K562 (cell line): ENCODE data around the gene MRPS5. TPM values are rescaled to one million over a fixed set of nuclear protein-coding genes. Genes with fewer than 3 reads are reported as not detected.

Source experiments
- BCOR ChIP-seq: fragments of 450-650 bp; IDR thresholded peaks from 2 replicates; pipeline ENCODE4 v1.6.1; 2016
- CCAR2 ChIP-seq: fragments of 200-400 bp; formaldehyde crosslinking; IDR thresholded peaks from 2 replicates; pipeline ENCODE4 v1.6.1; 2017; ENCODE audit warnings: mild to moderate bottlenecking, low read depth, low read length
- ELF1 ChIP-seq: fragments of 200-800 bp; sonication (Bioruptor generic); IDR thresholded peaks from 2 replicates; pipeline ENCODE4 v1.6.1; 2016; ENCODE audit warnings: missing genetic modification characterization, missing compliant biosample characterization
- ZNF316 ChIP-seq: fragments of 450-650 bp; IDR thresholded peaks from 2 replicates; pipeline ENCODE4 v1.6.1; 2016
- ZNF398 ChIP-seq: fragments of 250-450 bp; sonication (Bioruptor Pico); IDR thresholded peaks from 2 replicates; pipeline ENCODE4 v1.8.0; 2021; ENCODE audit warnings: moderate library complexity, mild to moderate bottlenecking, inconsistent platforms
- ZNF592 ChIP-seq: fragments of 450-650 bp; IDR thresholded peaks from 2 replicates; pipeline ENCODE4 v1.6.1; 2017; ENCODE audit warnings: antibody characterized with exemption, mild to moderate bottlenecking
- polyA plus RNA-seq, 8 experiments: library from polyadenylated mRNA; depleted of rRNA in 4 of 8; stranded (reverse) in 5 of 8; unstranded in 3 of 8; fragments of >200 nt; fragmentation: Nextera tagmentation in 2 of 8; fragmentation: Illumina TruSeq in 1 of 8; extraction: Ambion mirVana in 2 of 8; extraction: Trizol in 1 of 8; gene quantifications; 2 replicates each; pipeline versions ENCODE4 v1.2.1 to v1.2.3, GENCODE V29; 2011 to 2014; ENCODE audit warnings: inconsistent platforms in 1 of 8, missing spikeins in 1 of 8
- total RNA-seq, 7 experiments: library from RNA; depleted of rRNA in 6 of 7; stranded (reverse); fragments of >200 nt in 6 of 7; fragmentation: Illumina TruSeq in 2 of 7; extraction: Trizol in 2 of 7; gene quantifications; 2 replicates each; pipeline versions ENCODE4 v1.2.1 to v1.2.3, GENCODE V29; 2011 to 2021; ENCODE audit warnings: low replicate concordance in 1 of 7

Gene MRPS5
- total and polyA plus RNA-seq, 9 of the 15 experiments (the other 6 are each of a cell fraction or from before 2014, with no cell fraction given), result 85.0 to 162 (median 118) TPM

- no peak for TF ChIP-seq ZNF398 (CRISPR knock-in tag)
- TF ChIP-seq ZNF316, result no peak
- TF ChIP-seq ZNF592, result no peak
- no peak for TF ChIP-seq ELF1 (tag)
- no peak for TF ChIP-seq CCAR2
- no peak for TF ChIP-seq BCOR
Measured at GRCh38 chr2:95063086-95063958, 58.3 kb downstream of the MRPS5 start (continued).
